Loucy (cell line): ENCODE measurements around the gene KCNT1.

Experiments
- H2AFZ ChIP-seq: fragments of 200-600 bp; sonication (generic); 2 replicates; pipeline ENCODE4 v1.6.0; 2016; ENCODE audit warnings: antibody characterized with exemption, mild to moderate bottlenecking, low read length, moderate library complexity
- H3F3A ChIP-seq: fragments of 200-600 bp; 2 replicates; pipeline ENCODE4 v1.6.0; 2016; ENCODE audit warnings: antibody characterized with exemption, low read depth, mild to moderate bottlenecking
- H3K27me3 ChIP-seq: fragments of 200-600 bp; sonication (generic); 2 replicates; pipeline ENCODE4 v1.6.1; 2014; ENCODE audit warnings: low read length, mild to moderate bottlenecking; ENCODE audit not compliant: insufficient read depth, poor library complexity, severe bottlenecking
- H3K36me3 ChIP-seq: fragments of 200-600 bp; sonication (generic); 2 replicates; pipeline ENCODE4 v1.6.1; 2016; ENCODE audit warnings: low read length; ENCODE audit not compliant: insufficient read depth
- H3K4me1 ChIP-seq: fragments of 200-600 bp; sonication (generic); 2 replicates; pipeline ENCODE4 v1.5.1; 2014; ENCODE audit warnings: low read length, mild to moderate bottlenecking; ENCODE audit not compliant: insufficient read depth, poor library complexity, severe bottlenecking
- H3K4me2 ChIP-seq: fragments of 200-600 bp; sonication (generic); 2 replicates; pipeline ENCODE4 v1.6.0; 2014; ENCODE audit warnings: antibody characterized with exemption, low read length, low read depth, mild to moderate bottlenecking; ENCODE audit not compliant: poor library complexity, severe bottlenecking
- H3K4me3 ChIP-seq: fragments of 200-600 bp; sonication (generic); 2 replicates; pipeline ENCODE4 v1.5.1; 2014; ENCODE audit warnings: low read length, mild to moderate bottlenecking, mixed read lengths; ENCODE audit not compliant: poor library complexity, severe bottlenecking
- H3K79me2 ChIP-seq: fragments of 200-600 bp; sonication (generic); 2 replicates; pipeline ENCODE4 v1.6.1; 2014; ENCODE audit warnings: low read length; ENCODE audit not compliant: insufficient read depth
- H3K9ac ChIP-seq: fragments of 200-600 bp; sonication (generic); 2 replicates; pipeline ENCODE4 v1.6.0; 2014; ENCODE audit warnings: mild to moderate bottlenecking, low read depth, low read length, moderate library complexity; ENCODE audit not compliant: poor library complexity, severe bottlenecking
- H3K9me2 ChIP-seq: fragments of 200-600 bp; sonication (generic); replicated peaks from 2 replicates; pipeline ENCODE4 v1.6.1; 2016; ENCODE audit warnings: low read depth, low read length, mixed read lengths
- H3K9me3 ChIP-seq: fragments of 200-600 bp; sonication (generic); 2 replicates; pipeline ENCODE4 v1.6.1; 2014; ENCODE audit warnings: mild to moderate bottlenecking, antibody characterized with exemption, low read length, low read depth; ENCODE audit not compliant: insufficient read depth
- H4K20me1 ChIP-seq: fragments of 200-600 bp; sonication (generic); 2 replicates; pipeline ENCODE4 v1.6.0; 2014; ENCODE audit warnings: antibody characterized with exemption, low read length, mild to moderate bottlenecking; ENCODE audit not compliant: insufficient read depth, poor library complexity, severe bottlenecking
- EZH2phosphoT487 ChIP-seq: fragments of 200-600 bp; IDR thresholded peaks from 2 replicates; pipeline ENCODE4 v1.6.1; 2018; ENCODE audit warnings: antibody characterized with exemption, mild to moderate bottlenecking, moderate library complexity, borderline replicate concordance
- TF ChIP-seq, protein P1 (sequence below): fragments of 200-600 bp; sonication (generic); conservative IDR thresholded peaks from 2 replicates; pipeline ENCODE4 v1.5.1; 2014; ENCODE audit warnings: mild to moderate bottlenecking, antibody characterized with exemption, low read length

The KCNT1 gene

DNA sequence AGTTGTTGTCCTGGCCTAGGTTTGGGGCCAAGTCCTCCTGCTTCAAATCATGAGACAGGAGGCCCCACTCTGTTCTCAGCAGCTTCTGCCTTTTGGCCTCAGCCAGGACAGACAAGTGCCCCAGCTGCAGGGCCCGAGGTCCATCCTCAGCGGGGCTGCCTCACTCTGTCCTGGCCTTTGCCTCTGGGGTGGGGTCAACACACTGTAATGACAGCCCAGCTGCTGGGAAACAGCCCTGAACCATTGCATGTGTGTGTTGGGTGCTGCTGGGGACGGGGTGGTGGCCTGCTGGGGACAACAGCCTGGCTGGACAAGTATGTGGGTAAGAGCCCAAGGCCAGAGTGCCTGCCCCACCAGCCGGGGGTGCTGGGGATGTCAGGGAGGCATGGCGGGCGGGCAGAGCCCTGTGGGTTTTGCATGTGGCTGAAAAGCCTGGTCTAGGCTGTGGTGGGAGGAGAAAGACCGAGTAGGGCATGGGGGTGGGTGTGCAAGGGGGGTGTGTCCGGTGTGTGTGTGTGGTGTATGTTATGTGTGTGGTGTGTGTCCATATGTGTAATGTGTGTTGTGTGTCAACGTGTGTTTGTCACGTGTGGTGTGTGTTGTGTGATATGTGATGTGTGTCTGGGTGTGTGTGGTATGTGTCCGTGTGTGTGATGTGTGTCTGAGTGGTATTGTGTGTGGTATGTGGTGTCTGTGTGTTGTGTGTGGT is 71.7 kb downstream of the KCNT1 start:
- no peaks in the 10 kb centered on the region for H3K79me2 ChIP-seq
- H3K9me3 ChIP-seq, result peaks cover 3% of the 10 kb centered on the region; the same call in 1 of the 2 replicates
- no peak overlapping the region for H3K4me2 ChIP-seq
- H3K9me2 ChIP-seq, result no peaks in the 10 kb centered on the region
- TF ChIP-seq EZH2phosphoT487, result no peak
- TF ChIP-seq, protein P1, sequence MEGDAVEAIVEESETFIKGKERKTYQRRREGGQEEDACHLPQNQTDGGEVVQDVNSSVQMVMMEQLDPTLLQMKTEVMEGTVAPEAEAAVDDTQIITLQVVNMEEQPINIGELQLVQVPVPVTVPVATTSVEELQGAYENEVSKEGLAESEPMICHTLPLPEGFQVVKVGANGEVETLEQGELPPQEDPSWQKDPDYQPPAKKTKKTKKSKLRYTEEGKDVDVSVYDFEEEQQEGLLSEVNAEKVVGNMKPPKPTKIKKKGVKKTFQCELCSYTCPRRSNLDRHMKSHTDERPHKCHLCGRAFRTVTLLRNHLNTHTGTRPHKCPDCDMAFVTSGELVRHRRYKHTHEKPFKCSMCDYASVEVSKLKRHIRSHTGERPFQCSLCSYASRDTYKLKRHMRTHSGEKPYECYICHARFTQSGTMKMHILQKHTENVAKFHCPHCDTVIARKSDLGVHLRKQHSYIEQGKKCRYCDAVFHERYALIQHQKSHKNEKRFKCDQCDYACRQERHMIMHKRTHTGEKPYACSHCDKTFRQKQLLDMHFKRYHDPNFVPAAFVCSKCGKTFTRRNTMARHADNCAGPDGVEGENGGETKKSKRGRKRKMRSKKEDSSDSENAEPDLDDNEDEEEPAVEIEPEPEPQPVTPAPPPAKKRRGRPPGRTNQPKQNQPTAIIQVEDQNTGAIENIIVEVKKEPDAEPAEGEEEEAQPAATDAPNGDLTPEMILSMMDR, result no peak
- no peaks in the 10 kb centered on the region for H3K4me1 ChIP-seq
- H3F3A ChIP-seq, result no peaks in the 10 kb centered on the region
- H3K4me3 ChIP-seq, result no peak overlapping the region
- H4K20me1 ChIP-seq, result no peaks in the 10 kb centered on the region
- H2AFZ ChIP-seq, result no peak overlapping the region
- H3K36me3 ChIP-seq, result no peaks in the 10 kb centered on the region
- no peak overlapping the region for H3K9ac ChIP-seq
- H3K27me3 ChIP-seq, result no peaks in the 10 kb centered on the region

DNA sequence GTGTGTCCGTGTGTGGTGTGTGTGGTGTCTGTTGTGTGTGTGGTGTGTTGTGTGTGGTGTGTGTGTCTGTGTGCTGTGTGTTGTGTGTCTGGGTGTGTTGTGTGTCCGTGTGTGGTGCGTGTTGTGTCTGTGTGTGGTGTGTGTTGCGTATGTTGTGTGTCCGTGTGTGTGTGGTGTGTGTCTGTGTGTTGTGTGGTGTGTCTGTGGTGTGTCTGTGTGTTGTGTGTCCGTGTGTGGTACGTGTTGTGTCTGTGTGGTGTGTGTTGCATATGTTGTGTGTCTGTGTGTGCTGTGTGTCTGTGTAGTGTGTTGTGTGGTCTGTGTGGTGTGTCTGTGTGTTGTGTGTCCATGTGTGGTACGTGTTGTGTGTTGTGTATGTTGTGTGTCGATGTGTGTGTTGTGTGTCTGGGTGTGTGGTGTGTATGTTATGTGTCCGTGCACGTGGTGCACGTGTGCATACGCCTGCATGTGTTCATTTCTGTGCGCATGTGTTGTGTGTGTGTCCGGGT is 72.3 kb downstream of the KCNT1 start:
- Histone ChIP-seq H3K27me3 (no peaks in the 10 kb centered on the region), H2AFZ (no peak overlapping the region), H3K9me2 (no peaks in the 10 kb centered on the region), H3K36me3 (no peaks in the 10 kb centered on the region), H3F3A (no peaks in the 10 kb centered on the region), H3K4me1 (no peaks in the 10 kb centered on the region), H3K4me2 (no peak overlapping the region), H3K4me3 (no peak overlapping the region), H4K20me1 (no peaks in the 10 kb centered on the region), H3K9me3 (peaks cover 3% of the 10 kb centered on the region; the same call in 1 of the 2 replicates), H3K79me2 (no peaks in the 10 kb centered on the region), H3K9ac (no peak overlapping the region)
- TF ChIP-seq EZH2phosphoT487, result no peak
- TF ChIP-seq, protein P1, result no peak

DNA sequence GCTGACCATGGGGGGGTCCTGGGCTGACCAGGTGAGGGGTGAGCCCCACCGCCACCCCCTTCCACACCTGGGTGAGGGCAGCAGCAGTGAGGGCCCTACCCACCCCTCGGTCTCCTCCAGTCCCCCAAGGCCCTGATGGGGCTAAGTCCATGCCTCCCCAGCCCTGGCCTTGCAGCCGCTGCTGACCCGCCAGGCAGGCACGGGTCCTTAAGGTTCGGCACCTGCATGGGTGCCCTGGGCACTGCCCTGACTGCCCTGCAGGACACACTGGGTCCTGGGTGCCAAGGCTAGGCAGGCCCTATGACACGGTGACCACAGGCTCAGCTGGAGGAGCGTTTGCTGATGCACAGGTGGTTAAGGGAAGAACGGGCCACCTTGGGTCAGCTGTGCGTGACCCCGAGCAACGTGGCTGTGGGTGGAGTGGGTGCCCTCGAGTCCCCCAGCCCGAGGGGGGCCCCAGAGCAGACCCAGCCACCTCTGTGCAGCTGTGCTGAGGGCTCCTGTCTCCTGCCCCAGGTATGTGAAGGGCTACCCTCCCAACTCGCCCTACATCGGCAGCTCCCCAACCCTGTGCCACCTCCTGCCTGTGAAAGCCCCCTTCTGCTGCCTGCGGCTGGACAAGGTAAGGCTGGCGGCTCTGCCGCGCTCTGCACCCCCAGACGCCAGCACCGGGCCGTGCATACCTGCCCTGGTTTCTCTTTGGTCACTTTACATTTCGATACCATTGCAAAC is 73.0 kb downstream of the KCNT1 start:
- no peaks in the 10 kb centered on the region for H3K79me2 ChIP-seq
- H3K4me1 ChIP-seq, result no peaks in the 10 kb centered on the region
- H3K27me3 ChIP-seq, result no peaks in the 10 kb centered on the region
- no peaks in the 10 kb centered on the region for H4K20me1 ChIP-seq
- TF ChIP-seq EZH2phosphoT487, result no peak
- TF ChIP-seq, protein P1, result no peak
- H3K9me2 ChIP-seq, result no peaks in the 10 kb centered on the region
- no peak overlapping the region for H3K4me3 ChIP-seq
- H3K4me2 ChIP-seq, result no peak overlapping the region
- H3K36me3 ChIP-seq, result no peaks in the 10 kb centered on the region
- H3F3A ChIP-seq, result no peaks in the 10 kb centered on the region
- H3K9me3 ChIP-seq, result peaks cover 3% of the 10 kb centered on the region; the same call in 1 of the 2 replicates
- H2AFZ ChIP-seq, result no peak overlapping the region
- H3K9ac ChIP-seq, result no peak overlapping the region
